Stimulated activated CD8-positive, alpha-beta memory T cell treated with anti-CD3 and anti-CD28 coated beads, Interleukin-2, amount 100 ng/mL, for 1 hour (primary cell): Measurements from ENCODE around the gene AP2A1.
"Not testable (repeated sequence)": the region's sequence is repeated elsewhere in the genome, so short reads cannot be mapped to it uniquely, and the experiment has no call there.

Experiments
- DNase-seq, 2 donors: peaks; one replicate each; pipeline ENCODE4 v3.0.0-alpha.2; 2020; ENCODE audit warnings: low read depth in 2 of 2

AP2A1 gene

DNA sequence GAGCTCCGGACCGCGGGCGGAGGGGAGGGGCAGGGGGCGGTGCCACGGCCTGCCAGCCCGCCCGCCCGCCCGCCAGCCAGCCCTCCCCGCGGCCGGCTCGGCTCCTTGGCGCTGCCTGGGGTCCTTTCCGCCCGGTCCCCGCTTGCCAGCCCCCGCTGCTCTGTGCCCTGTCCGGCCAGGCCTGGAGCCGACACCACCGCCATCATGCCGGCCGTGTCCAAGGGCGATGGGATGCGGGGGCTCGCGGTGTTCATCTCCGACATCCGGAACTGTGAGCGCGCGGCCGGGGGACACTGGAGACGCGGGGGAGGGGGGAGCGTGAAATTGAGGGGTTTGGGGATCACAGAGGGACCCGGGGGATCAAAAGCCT, at the start of gene AP2A1:
AP2A1 (plus strand) TSS at position 72 of the 370 bp plus-strand sequence; CDS start at position 205, 133 bp downstream.
- peak in 1 of 2 donors; percentile 12 for DNase-seq

DNA sequence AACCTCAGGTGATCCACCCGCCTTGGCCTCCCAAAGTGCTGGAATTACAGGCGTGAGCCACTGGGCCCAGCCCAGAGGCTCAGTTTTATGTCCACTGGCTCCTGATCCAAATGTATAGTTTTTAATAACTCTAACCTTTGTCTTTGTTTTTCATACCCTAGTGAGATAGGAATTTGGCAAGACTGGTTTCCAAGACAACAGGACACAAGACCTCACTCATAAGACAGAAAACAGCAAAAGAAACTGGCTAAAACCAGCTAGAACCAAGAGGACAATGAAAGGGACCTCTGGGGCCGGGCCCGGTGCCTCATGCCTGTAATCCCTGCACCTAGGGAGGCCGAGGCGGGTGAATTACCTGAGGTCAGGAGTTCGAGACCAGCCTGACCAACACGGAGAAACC, 48.3 kb upstream of the AP2A1 start:
- no peak for DNase-seq

DNA sequence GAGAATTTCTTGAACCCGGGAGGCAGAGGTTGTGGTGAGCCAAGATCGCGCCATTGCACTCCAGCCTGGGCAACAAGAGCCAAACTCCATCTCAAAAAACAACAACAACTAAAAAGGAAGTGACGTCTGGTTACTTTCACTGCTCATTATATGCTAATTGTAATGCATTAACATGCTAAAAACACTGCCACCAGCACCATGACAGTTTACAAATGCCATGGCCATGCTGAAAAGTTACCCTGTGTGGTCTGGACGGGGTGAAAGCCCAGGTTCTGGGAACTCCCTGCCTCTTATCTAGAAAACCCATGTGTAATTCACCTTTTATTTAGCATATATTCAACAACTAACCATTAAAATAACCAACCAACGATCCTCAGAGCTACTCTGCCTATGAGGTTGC, 47.8 kb upstream of the AP2A1 start:
- no peak for DNase-seq

DNA sequence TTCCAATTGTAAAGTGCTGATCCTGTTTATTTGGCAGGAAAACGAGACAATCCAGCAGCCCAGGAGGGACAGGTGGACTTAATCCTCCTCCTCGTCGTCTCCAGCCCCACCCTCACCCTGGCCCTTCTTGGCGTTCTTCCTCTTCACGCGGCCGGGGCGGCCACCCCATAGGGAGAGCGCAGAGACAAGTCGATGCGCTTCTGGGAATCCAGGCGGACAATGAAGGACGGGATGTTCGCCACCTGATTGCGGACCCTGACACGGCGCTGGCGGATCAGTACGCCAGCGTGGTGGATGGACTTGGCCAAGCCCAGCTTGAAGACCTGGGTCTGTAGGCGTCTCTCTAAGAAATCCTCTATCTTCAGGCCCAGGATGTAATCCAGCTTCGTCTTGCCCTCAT, 47.4 kb upstream of the AP2A1 start:
- DNase-seq = not testable (repeated sequence)

DNA sequence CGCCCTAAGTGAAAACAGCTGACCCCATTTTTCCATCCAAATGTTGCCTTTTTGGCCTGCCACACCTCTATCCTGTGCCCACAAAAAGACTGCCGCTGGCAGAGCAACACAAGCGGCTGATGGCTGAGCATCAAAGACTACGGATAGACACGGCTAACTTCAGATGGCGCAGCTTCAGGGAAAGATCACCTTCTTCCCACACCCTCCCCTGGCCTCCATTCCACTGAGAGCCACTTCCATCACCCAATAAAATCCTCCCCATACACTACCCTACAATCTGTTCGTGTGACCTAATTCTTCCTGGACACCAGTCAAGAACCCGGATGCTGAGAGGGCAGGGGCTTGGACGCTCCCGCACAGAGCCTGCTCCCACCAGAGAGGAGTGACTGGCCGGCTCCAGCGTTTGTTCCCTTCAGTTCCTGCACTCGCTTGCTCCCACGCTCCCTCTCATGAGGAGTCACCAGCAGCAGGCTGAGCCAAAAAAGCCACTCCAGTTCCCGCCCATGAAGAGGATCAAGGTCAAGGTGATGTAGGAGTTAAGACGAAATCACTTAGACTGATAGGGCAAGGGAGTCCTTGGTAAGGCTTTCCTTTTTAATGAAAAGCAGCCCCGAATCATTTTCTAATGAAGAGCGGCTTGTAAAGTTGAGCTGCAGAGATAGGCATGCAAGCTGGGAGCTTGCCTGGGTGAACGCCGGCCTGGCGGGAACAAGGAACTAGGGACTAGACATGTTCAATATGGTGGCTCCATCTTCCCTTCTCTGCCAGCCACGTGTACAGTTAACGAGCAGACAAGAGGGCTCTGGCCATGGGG, 39.4 kb upstream of the AP2A1 start:
- no peak for DNase-seq

DNA sequence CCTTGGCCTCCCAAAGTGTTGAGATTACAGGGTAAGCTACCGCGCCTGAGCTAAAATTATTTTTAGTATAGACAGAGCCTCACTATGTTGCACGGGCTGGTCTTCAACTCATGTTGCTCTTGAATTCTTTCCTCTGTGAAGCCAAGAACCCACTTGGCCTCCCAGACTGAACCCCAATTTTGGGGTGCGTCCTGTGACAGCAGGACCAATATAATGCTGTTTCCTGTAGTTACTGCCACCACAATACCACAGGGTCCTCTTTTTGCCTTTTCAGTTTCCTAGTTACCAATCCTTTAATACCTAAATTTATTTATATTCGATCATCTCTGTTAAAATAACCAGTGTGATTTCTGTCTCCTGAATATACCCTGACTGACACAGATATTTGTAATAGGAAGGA, 36.6 kb upstream of the AP2A1 start:
- DNase-seq = no peak

DNA sequence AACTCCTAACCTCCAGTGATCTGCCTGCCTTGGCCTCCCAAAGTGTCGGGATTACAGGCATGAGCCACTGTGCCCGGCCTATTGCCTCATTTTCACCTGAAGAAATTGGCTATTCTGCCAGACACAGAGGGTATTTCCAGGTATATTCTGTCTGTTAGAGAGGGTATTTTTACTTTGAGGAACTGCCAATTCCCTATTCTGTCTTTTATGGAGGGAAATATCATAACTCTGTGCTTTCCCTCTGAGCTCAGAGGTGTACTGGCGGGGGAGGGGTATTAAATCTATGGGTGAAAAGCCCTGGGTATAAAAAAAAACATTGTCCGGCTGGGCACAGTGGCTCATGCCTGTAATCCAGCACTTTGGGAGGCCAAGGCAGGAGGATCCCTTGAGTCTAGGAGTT, 28.5 kb upstream of the AP2A1 start:
- DNase-seq = no peak

DNA sequence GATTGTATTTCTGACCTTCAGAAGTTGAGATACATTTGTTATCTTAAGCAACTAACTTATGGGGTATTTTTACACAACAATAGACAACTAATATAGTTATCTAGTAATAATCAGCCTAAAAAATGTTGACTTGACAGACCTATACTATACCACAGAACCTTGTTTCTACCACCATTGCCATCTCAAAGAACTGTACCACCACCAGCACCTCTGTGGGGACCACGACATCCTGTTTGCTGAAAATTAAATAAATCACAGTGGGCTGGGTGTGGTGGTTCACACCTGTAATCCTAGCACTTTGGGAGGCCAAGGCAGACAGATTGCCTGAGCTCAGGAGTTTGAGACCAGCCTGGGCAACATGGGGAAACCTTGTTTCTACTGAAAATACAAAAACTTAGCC, 27.7 kb upstream of the AP2A1 start:
- DNase-seq = no peak

DNA sequence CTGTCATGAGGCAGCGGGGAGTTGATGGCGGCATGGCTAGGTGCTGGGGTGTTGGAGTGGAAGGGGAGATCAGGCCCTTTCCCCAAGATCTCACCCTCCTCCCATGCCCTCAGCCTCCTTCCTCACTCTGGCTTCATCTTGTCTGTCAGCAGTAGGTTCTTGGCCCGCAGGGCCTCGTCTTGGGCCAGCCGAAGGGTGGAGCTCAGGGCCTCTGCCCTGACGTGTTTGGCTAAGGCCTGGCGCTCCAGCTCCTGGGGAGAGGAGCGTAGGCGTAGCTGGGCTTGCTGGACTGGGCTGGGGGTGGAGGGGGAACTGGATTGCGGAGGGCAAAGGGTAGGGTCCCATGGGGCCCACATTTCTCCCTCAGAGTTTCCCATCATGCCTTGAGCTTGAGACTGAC, 26.9 kb upstream of the AP2A1 start:
- no peak for DNase-seq

DNA sequence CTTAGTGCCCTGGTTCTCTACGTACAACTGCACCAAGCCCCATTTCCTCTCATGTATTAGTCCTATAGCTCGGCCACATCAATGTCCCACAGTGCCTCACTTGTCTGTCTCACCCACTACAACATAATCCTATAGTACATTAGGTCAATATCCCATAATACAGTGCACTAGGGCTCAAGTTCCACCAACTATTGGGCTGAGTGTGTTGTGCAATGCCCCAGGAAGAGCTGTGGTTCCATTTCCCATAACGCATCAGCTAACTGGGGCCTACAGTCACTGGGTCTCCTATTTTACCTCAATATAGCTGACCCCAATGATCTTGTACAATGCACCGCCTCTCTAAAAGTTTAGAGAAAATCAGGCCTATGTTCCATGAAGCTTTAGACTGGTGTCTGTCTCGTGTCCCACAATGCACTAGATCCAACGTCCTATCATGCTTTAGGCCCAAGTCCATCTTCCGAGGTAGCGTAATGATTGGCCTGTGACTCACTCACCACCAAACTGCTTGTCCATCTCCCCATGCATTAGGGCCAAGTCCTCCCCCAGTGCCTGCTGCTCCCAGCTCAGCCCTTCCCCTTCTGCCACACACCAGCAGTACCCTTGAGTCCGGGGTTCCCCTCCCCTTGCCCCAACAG, 25.5 kb upstream of the AP2A1 start:
- DNase-seq = no peak

DNA sequence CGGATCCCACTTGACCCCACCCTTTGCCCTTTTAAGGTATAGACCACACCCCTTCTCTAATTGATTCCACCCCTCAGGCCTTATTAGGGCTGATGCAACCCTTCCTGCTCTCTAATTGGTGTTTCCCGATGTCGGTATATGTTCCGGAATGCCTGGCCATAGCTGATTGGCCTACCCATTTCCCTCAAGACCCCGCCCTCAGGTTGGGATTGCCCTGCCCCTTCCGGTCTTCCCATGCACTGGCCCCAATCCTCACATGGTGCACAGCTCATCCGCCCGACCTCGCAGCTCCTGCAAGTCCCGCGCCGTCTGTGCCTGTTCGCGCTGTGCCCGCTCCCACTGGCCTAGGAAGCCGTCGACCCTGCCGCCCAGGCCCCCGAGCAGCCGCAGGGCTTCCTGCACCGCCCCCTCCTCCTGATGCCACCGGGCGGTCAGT, 21.8 kb upstream of the AP2A1 start:
- no peak for DNase-seq

DNA sequence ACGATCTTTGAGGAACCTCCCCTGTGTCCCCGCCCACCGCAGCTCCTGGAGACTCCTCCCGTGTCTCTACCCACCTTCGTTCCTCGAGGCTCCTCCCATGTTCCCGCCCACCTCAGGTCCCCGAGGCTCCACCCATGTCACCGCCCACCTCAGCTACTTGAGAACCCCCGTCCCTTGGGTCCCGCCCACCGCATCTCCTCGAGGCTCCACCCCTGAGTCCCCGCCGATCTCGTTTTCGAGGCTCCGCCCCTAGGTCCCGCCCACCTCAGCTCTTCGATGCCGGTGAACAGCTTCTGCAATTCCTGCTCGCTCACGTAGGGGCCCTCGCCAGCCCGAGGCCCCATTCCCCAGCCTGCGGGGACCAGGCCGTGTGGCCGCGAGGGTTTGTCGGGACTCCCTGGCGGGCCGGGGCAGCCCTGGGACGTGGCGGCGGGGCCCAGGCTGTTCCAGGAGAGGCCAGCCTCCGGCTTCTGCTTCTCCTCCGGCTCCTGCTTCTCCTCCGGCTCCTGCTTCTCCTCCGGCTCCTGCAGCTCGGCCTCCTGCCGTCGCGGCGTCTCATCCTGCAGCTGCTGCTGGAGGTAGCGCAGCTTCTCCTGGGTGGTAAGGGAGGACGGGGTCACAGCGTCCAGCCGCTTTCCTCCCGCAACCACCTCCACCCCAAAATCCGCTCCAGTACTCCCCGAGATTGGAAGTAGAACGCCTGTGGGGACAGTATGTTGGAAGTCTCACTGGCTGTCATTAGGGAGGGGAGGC, 20.4 kb upstream of the AP2A1 start:
- DNase-seq = peak in 1 of 2 donors; percentile 10

DNA sequence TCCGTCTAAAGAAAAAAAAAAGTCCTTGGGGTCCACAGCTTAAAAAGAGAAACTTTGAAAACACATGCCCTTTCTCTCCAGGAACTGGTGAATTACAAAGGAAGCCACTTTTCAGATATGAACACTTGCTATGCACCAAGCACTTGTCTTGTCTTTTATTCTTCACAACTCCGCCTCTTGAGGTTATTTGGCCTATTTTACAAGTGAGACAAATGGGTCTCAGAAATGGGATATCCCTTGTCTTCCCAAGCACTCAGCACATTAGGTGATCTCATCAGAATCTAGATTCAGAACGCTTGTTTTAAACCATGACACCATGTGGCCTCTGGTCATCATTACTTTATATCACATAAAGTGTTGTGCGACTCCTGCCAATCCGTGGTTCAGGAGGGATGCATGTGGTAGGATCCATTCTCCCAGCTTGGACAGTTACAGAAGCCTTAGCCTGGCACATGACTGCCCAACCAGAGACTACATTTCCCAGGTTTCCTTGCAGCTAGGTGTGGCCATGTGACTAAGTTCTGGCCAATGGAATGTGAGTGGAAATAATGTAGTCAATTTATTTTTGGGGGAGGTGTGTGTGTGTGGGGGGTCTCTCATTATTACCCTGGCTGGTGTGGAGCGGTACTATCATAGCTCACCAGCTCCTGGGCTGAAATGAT, 17.6 kb upstream of the AP2A1 start:
- no peak for DNase-seq

DNA sequence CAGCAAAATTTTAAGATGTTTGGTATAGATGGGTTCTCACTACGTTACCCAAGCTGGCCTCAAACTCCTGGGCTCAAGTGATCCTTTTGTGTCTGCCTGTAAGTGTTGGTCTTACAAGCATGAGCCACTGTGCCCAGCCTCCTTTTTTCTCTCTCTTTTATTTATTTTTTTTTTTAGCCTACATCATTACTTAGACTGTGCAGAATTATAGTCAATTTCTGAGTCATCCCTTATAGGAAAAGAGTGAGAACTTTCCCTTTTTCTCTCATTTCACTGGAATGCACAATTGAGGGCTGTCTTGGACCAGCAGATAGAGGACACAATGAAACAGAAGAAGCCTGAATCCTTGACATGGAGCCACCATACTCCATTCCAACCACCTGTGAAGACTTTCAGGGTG, 17.0 kb upstream of the AP2A1 start:
- no peak for DNase-seq

DNA sequence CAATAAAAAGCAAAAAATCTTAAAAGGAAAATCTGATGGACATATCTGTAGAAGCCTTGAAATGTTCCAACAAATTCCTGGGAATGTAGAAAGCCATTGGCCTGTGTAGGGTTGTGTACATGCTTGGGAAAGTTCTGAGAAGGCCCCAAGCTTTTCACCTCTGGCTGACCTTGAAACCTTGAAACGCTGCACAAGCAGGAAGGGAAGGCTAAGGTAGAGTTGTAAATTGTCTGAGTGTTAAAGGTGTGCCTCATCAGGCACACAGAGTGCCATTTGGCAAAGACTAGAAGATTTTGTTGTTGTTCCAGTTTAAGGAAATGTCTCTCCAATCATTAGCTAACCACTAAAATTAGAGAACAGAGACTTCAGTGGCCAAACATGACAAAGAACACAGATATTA, 14.1 kb upstream of the AP2A1 start:
- no peak for DNase-seq

DNA sequence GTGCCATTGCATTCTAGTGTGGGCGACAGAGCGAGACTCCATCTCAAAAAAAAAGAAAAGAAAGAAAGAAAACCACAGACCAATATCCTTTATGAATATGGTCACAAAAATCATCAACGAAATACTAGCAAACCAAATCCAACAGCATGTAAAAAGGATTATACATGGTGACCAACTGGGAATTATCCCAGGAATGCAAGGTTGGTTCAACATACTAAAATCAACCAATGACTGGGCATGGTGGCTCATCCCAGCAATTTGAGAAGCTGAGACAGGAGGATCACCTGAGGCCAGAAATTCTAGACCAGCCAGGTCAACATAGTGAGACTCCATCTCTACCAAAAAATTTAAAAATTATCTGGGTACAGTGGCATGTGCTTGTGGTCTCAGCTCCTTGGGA, 10.8 kb upstream of the AP2A1 start:
- DNase-seq = no peak

DNA sequence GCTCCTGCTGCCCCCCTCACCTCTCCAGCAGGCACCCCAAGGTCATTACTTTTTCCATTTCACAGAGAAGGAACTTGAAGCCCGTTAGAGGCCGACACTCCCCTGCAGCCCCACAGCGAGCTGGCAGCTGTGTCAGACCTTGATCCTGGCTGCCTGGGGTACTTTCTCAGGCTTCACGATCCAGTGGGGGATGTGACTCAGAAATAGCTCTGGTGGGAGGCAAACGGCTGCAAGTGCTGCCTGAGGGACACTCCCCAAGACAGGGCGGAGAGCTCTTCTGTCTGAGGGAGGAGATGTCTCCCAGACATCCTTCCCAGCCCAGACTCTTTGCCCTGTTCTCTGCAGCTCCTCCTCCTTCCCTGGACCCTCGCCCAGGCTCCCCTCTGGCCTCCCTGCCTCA, 8.5 kb upstream of the AP2A1 start:
- DNase-seq = no peak

DNA sequence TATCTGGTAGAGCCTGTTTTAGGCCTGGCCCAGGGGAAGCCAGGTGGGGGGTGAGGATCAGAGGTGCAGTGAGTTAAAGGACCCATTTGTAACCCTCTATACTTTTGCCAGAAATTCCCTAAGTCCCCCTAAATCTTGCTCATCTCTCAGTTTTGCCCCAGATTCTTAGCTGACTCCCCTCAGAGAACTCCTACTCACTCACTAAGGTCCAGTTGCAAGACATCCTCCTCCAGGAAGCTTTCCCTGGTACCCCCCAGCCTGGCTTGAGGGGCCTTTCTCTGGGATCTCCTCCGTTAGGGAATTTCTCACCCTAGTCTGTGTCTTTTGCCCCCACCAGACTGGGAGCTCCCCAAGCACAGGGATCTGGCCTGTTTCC, 5.6 kb upstream of the AP2A1 start:
- no peak for DNase-seq

DNA sequence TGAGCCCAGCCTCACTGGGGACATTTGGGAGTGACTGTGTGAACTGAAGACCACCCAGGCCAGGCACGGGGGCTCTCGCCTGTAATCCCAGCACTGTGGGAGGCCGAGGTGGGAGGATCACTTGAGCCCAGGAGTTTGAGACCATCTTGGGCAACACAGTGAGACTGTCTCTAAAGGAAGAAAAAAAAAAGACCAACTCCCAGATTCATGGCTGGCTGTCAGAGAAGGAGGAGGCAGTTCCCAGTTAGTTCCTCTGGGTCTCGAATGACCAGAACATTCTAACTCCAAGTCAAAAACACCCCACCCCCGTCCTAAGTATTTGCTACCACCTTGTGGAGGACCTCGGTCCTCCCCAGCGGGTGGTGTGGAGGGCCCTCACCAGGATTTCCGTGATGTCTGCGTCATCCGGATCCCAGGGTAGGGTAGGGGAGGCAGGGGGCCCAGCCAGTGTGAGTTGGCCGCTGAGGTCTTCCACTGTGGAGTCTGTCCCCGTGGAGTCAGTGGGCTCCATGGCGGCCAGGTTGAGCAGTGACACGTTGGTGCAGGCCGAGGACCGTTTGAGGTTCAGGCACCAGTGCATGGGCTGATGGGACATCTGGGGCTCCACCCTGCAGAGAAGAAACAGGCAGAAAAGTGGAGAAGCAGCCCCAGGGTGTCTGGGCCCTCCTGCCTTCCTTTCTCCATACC, 5.0 kb upstream of the AP2A1 start:
- no peak for DNase-seq

DNA sequence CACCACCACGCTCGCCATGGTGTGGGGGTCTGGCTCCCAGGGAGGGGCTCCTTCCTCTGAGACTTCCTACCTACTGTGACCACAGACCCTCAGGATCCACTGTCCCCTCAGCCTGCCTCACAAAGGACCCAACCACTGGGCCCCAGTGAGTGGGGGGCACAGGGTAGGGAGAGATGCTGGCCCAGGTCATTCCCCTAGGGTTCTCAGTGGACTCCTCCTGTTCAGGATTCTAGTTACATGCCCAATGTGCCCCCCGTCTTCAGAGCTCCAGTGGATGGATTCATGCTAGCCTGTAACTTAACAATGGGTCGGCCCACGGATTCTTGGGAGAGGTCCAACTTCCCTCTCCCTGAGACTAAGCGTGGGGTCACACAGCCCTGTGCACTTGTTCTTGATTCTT, 3.6 kb upstream of the AP2A1 start, which contains the start of gene TSKS:
TSKS (minus strand) TSS at position 77 of the 400 bp plus-strand sequence; CDS start at position 18, 59 bp downstream.
- DNase-seq = no peak

DNA sequence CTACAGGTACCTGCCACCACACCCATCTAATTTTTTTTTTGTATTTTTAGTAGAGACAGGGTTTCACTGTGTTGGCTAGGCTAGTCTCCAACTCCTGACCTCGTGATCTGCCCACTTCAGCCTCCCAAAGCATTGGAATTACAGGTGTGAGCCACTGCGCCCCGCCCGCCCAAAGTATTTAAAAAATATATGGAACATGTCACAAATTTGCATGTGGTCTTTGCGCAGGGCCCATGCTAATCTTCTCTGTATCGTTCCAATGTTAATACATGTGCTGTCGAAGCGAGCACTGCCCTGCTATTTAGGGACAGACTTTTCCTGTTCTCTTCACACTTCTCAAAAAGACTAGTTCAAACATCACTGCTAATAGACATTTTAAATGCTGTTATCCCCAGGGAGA, 2.5 kb upstream of the AP2A1 start:
- DNase-seq = no peak
